ENCODE results near the gene CDH4.

The CDH4 gene

DNA sequence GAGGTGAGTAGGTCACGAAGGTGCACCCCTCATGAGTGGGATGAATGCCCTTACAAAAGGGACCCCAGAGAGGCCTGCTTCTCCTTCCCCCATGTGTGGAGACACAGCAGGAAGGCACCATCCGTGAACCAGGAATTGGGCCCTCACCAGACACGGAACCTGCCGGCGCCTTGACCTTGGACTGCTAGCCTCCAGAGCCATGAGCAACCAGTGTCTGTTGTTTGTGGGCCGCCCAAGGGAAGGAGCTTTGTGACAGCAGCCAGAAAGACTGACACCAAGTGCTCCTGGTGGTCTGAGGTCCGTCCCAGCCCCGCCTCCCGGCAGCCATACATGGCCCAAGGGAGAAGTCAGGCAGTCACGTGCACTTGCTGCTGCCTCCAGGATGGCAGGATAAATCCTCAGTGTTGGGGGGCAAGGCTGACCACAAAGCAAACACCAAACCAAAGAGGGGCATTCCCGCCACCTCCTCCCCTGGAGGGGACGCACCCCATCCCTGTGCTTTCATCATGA lies 29.3 kb downstream of the CDH4 start:
- no peak for DNase-seq (ENCODE audit: low read depth)

DNA sequence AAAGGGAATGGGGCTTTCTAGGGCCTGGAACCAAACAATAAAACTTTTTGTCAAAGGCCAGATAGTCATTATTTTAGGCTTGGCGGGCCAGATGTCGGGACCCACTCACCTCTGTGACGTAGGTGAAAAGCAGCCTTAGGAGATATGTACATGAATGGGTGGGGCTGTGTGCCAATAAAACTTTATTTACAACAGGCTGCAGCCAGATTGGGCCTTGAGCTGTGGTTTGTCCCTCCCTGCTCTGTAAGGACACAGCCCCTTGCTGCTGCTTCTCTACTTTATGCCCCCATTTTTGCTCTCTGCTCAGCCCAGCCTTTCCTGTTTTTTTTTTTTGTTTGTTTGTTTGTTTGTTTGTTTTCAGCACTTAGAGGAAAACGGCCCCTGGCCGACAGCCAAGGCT lies 32.7 kb downstream of the CDH4 start:
- DNase-seq (ENCODE audit: low read depth), result no peak

DNA sequence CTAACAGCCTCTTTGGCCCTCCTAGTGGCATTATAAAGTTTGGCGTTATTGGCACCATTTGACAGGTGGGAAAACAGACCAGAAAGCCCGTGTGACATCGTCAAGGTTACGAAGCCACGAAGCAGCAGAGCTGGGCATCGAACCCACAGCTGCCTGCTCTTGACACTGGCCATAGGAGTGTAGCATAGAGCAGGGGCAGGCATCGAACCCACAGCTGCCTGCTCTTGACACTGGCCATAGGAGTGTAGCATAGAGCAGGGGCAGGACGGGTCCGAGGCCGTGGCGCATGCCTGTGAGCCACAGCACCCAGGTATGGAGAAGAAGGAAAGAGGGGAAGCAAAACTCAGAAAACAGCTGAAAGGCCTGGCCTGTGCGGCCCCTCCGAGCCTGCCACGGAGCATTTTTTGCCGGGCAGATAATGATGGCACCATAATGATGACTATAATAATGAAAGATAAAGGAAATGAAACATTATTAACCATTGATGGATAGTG lies 33.1 kb downstream of the CDH4 start:
- no peak for DNase-seq (ENCODE audit: low read depth)

DNA sequence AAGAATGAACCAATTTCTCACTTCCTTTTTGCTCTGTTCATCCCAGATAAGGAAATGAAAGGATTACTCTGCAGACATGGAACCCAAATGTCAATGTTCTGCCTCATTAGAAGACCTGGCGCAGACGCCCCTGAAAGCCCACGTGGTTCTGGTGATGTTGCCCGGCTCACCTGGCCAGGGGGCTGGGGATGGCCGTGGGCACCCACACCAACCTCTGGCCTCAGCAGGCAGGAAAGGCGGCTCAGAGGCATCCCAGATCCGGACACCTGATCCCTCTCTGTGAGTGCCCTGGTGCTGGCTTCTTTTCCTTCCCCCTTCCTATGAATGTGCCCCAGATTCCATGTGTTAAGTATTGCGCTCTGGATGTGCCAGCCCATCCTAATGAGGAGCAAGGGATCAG lies 33.6 kb downstream of the CDH4 start:
- no peak for DNase-seq (ENCODE audit: low read depth)

DNA sequence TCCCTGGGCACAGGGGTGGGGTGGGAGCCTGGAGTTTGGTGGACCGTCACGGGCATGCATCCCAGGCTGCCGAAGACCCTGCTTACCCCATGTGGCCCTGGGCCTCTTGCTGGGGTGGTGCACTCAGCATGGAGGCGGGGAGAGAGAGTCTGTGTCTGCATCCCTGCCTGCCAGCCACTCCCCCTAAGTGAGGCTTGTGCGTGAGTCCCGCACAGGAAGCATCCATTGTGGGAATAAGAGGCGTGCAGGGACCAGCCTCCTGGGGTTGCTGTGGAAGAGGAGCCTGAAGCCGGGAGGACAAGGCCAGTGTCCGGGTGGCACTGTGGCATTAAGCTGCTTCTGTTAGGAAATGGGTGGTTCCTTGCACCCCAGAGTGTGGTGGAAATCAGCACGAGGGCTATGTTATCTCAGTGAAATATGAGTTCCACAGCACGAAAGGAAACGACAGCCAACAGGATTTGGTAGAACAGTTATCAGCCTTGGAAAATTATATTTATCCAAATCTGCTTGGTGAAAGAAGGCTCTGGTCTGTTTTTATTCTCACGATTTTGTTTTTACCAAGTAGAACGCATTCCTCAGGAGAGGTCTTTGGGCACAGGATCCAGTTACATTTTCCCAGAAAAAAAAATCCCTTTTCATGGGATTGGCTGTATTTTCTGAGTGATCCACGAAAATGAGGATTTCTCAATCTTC lies 35.7 kb downstream of the CDH4 start:
- no peak for DNase-seq (ENCODE audit: low read depth)

DNA sequence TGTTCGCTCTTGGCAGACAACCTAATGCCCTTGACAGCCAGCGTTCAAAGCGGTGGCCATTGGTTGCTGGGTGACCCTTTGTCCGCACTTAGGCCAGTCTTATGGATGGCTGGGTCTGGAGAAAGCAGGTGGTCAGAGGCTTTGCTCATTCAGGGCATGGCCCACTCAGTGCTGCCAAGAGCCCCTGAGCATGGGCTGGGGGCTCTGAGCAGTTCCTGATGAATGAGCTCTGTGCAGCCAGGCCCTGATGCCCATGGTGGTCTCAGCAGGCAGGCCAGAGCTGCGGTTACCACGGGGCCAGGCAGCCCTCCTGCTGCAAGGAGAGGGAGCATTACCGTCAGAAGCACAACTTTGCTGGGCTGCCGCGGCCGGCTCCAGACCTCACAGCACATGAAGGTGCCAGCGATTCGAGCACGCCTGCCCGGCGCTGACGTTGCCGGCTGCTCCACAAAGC lies 36.3 kb downstream of the CDH4 start:
- no peak for DNase-seq (ENCODE audit: low read depth)

DNA sequence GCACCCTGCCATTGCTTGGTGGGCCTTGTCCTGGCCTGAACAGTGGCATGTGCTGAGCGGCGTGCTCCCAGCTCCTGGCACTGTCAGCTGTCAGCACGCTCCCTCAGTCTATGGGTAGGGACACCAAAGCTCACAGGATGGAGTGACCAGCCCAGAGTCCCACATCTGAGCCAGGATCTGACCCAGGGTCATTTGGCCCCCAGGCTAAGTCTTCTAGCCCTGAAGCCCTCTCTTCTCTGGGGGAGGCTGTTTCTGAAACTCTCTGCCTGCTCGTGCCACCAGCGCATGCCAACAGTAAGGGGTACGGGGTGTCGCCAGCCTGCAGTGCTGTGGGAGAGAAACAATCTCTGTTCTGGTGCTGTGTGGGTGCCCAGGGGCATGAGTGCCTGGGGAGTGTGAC lies 37.1 kb downstream of the CDH4 start:
- no peak for DNase-seq (ENCODE audit: low read depth)

DNA sequence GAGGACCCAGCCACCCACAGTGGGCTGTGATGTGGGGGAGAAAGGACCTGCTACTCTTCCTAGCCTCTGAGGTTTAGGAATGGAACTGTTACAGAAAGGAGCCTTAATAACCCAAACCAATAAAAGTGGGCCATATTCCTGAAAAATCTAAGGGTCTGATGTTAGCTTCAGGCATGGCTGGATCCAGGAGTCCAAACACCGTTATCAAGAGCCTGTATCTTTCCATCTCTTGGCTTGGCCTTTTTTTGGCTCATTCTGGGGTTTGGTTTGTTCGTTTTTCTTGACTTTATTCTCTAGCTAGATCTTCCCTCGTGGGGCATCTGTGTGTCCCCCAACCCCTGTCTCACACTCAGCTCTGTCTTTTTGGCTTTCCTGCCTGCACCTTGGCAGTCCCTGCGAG lies 38.7 kb downstream of the CDH4 start:
- DNase-seq (ENCODE audit: low read depth), result no peak

DNA sequence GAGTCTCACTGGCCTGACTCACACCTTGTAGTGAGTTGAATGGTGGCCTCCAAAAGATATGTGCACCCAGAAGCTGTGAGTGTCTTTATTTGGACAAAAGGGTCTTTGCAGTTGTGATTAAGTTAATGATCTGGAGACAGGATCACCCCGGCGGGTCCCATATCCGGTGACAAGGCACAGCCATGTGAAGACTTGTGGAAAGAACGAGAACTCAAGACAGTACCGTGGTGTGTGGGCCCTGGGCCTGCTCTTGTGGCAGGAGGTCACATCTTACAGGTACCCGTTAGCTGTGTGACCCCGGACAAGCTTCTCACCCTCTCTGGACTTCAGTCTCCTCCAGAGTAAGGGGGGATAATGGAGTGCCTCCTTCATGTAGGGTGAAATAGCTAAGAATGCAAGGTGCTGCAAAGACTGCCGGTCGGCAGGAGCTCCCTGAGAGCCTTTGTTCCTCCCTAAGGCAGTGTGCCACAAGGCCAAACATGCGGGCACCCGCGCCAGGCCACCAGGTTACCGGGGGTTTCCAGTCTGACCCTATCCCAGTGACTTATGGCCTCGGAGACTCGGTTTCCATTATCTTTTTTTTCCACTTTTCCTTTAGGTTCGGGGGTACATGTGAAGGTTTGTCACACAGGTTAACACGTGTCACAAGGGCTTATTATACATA lies 39.2 kb downstream of the CDH4 start:
- DNase-seq (ENCODE audit: low read depth), result no peak

DNA sequence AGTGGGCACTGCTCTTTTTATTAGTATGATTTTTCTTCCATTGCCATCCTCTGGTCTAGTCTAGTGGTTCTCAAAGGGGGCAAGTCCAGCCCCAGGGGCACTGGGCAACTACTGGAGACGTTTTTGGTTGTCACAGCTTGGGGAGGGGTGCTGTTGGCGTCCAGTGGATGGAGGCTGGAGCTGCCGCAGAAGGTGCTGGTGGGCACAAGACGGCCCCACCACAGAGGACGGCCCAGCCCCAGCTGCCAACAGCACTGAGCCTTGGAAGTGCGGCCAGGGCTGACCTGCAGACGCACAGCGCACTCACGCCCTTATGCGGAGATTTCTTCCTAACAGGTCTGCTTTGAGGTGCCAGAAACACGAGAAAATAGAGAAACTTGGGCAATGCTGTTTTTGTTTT lies 40.3 kb downstream of the CDH4 start:
- no peak for DNase-seq (ENCODE audit: low read depth)

DNA sequence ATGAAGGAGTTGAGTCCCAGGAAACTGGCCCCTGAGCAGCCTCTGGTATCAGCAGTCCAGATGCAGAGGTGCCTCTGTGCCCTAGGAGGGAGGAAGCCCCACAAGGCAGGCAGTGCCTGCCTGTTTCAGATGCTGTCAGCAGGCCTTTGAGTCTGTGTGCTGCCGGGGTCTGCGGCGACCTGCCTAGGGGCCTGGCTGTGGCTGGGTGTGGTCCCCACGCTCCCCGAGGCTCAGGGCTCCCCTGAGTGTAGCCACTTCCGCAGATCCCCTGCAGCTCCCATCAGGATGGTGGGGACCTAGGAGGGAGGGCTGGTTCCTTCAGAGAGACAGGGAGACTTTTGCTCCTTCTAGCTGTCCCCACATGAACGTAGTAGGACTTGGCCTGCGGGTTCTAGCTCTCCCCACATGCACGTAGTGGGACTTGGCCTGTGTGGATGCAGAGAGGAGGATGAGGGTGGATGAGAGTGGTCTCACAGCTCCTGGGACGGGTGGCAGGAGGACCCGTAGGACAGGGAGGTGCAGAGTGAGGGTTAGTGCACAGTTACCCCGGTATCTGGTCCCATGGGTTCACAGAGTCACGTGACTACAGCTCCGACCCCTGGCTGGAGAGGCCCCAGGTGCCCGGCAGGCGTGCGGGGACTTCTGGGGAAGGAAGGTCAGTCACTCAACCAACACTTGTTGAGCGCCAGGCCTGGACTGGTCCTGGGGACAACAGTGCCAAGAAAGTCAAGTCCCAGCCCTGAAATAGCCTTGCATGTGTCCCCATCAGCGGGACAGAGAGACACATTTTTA lies 41.0 kb downstream of the CDH4 start:
- no peak for DNase-seq (ENCODE audit: low read depth)

DNA sequence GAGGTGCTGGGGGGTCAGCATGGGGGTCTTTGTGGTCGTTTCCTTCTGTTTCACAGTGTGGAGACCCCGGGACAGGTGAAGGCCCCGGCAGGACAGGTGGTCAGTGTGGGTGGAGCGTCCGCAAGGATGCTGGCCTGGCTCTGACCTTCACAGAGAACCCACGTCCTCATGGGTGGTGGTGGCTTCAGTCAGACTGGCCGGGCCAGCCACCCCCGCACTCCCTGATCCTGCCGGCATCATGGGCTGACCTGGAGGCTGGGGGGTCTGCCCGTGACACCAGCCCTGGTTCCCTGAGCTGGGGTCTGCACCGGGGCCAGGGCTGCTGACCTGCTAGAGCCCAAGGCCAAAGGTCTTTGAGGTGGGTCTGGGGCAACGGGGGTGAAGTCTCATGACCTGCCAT lies 41.9 kb downstream of the CDH4 start:
- DNase-seq (ENCODE audit: low read depth), result no peak

DNA sequence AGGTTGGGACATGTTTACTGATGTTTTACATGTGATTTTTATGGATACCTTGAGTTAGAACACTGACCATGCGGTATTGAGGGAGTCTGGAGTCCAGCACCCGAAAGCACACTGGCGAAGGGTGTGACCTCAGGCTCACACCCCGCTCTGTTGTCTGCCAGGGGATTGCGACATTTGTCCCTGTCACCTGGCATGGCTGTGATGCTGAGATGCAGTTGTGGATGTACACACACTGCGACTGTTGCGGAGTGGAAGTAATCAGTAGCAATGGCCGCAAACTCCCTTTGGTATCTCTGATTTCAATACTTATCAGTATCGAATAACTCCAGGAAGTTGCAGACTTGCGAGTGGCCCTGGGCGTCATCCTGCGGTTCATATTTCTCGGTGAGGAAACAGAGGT lies 43.2 kb downstream of the CDH4 start:
- DNase-seq (ENCODE audit: low read depth), result no peak

DNA sequence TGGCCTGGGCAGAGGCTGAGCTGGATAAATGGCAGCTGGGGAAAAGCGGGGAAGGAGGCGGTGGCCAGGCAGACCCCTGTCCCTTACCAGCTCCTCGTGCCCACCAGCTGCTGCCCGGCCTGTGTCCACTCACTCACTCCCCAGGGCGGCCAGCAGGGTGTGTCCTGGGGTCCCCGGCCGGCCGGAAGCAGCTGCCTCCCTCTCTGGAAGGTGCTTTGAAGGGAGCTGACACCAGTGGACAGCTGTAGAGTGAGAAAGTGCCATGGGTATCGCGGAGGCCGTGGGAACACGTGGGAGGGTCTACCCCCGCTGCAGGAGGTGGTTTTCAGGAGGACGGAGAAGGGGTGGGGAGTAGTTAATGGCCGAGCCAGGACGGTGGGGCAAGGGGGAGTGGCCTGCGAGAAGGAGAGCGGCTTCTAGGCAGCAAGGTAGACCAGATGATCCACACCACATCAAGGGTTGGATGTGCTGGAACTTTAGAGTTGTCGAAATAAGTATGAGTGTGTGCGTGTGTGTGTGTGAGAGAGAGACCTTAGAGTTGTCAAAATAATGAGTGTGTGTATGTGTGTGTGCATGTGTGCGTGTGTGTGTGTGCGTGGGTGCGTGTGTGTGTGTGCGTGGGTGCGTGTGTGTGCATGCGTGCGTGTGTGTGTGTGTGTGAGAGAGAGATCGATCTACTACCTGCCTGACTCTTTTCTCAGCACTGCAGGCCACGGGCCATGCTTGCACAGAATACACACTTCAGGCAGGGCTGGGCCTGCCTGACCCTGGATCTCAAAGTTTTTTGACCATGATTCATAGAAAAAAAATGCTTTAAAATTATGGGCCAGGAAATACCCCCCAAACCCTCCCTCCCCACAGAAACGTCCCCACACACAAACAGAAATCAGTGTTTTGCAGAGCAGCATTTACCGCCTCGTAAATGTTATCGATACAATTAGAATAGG lies 43.9 kb downstream of the CDH4 start:
- DNase-seq (ENCODE audit: low read depth), result no peak

DNA sequence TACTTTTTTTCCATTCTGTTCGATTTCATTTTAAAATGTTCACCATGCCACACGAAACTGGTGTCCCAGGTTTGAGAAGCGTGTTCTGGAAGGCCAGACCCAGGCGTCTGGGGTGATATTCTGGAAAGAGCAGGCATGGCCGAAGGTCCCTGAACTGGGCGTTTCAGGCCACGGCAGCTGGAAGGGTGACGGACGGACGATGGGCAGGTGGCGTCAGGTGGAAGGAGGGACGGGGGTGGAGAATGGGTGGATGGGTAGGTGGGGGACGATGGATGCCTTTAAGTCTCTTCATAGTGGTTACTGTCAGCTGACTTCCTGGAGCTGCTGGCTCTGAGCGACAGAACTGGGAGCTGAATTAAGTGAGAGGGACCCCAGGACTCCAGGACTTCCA lies 44.6 kb downstream of the CDH4 start:
- no peak for DNase-seq (ENCODE audit: low read depth)

DNA sequence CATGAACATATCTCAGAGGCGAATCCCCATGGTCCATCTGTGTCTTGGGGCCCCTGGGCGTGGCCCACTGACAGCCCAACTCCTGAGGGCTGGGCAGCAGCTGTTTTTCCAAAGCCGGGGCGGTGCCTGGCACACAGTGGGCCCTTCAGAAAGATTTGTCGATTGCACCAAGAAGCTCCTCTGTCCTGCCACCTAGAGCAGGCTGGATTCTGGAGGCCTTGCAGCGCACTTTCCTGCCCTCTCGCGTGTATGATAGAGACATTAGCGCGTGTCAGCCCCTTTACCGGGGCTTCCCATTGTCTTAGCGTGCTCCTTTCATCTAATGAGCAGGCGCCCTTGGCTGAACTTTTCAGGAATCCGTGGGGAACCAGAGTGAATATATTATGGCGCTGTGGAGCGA lies 45.4 kb downstream of the CDH4 start:
- no peak for DNase-seq (ENCODE audit: low read depth)

DNA sequence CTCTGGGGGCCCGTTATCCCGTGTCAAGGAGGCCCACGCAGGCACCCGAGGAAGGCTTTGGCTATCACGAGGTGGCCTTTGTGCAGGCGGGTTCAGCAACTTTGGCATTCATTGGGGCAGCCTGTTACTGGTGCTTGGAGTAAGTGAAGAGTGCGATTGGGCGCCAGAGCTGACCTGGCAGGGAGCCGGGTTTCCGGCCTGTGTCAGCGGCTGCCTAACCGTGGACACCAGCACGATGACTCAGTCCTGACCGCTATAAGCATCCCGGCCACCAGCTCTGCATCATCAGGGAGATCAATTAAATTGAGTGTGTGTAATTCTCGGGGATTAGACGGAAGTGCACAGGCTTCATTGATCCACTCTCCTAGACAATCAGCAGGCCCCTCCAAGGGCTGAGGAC lies 45.9 kb downstream of the CDH4 start:
- no peak for DNase-seq (ENCODE audit: low read depth)

DNA sequence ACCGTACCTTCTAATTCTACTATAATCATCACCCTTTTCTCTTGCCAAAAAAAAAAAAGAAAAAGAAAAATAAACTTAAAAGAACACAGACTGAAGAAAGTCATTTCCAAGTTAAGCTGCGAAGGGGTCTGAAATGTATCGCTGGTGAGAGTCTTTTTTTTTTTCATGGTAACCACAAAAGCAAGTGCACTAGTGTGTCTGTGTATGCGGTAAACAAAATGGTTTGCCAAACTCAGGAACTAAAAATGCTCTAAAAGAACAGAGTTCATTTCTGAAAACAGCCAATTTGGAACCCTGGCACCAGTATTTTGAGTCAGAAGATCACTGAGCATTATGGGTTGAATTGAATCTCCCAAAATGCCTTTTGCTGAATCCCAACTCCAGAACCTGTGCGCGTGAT lies 46.6 kb downstream of the CDH4 start:
- DNase-seq (ENCODE audit: low read depth), result no peak

DNA sequence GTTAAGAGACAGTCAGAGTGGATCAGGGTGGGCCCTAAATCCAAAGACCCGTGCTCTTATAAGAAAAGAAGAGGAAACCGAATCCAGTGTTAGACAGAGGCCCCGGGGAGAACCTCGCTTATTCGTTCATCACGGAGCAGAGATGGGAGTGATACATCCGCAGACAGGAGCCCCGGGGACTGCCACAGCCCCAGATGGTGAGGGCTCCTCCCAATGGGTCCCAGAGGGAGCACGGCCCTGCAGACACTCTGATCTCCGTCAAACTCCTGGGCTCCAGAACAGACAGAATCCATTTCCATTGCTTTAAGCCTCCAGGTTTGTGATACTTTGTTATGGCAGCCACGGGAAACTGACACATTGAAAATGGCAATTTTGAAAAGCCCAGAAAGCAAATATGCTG lies 47.0 kb downstream of the CDH4 start:
- DNase-seq (ENCODE audit: low read depth), result no peak

DNA sequence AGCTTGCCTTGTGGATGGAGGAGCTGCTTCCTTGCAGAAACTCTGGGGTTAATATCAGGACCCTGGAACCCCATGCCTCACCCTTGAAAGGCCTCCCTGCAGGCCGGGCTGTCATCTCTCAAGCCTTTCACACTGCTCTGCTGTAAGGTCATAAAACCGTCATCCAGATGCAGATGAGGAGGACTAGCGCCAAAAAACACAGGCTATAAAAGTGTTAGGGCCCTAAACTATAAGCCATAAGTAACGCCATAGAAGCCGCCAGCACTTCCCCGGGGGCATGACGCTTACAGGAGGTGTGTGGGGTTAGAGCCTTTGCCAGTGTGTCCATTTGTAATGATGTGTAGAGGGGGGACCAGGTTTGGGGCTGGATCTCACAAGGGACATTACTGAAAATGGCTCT lies 47.6 kb downstream of the CDH4 start:
- no peak for DNase-seq (ENCODE audit: low read depth)

DNA sequence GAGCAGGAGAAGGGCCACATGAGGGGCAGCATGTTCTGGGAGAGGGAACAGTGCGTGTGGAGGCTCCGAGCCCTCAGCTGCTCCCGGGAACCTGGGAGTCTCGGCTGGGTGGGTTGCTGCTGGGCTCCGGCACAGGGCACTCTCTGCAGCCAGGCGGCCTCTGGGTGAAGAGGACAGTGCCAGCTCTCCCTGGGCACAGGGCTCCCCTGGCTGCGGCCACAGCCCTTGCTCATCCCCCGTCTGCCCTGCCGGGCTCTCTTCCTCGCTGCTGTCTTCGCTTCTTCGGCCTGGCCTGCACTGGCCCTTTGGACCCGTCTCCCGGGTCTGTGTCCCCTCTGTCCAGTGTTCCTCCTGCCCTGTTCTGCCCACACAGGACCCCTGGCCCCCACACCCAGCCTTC lies 48.2 kb downstream of the CDH4 start:
- DNase-seq (ENCODE audit: low read depth), result no peak

DNA sequence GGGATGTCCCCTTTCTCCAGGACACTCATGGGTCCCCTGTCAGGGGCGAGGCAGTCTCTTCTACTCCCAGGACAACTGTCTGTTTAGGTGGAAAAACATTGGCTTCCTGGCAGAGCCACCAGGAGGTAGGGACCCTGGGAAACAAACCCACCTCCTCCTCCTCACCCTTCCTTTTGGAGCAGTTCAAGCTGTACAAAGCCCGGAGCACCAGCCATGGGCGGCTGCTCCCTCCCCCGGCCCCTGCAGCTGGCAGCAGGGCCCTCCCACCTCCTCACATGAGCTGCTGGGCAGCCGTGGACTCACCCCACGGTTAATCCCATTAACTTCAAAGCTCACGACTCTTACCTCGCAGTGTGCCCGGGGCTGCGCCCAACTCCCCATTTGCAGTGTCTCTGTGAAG lies 48.6 kb downstream of the CDH4 start:
- no peak for DNase-seq (ENCODE audit: low read depth)
